Endometrial microvascular endothelial cells (primary cell): ENCODE measurements around the gene AXDND1. TPM values are rescaled to one million over a fixed set of nuclear protein-coding genes. Genes with fewer than 3 reads are reported as not detected.

ENCODE experiments used
- in situ Hi-C: cut with HindIII; loops from 2 replicates; pipeline ENCODE4 v1.10.0; 2017; ENCODE audit warnings: low sequenced_read_pairs, low pct_unique_long_range_greater_than_20kb; ENCODE audit errors: inconsistent ontology term
- total RNA-seq: library from RNA; depleted of rRNA; stranded (reverse); fragments of >200 nt; gene quantifications from one replicate; pipeline ENCODE4 v1.2.3, GENCODE V29; 2015; ENCODE audit errors: inconsistent ontology term

The AXDND1 gene
- total RNA-seq: not detected

- in situ Hi-C loops: no loop called here
Observed at GRCh38 chr1:179365342-179366092, at the start of gene AXDND1. AXDND1 (plus strand) TSS chr1:179365971; CDS start chr1:179366510, 539 bp downstream.

DNA sequence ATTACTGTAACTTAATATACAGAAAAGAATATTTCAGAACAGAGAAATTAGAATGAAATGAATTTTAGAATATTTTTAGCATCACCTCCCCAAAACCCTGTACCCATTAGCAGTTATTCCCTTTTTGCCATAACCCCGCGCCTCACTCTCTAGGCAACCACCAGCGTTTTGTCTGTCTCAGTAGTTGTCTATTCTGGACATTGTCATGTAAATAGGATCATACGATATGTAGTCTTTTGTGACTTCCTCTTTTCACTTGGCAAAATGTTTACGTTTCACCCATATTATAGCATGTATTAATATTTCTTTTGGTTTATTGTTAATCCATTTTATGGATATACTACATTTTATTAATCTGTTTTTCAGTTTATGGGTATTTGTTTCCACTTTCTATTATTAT is 47.3 kb upstream of the AXDND1 start:
- in situ Hi-C loops: no loop called here

- in situ Hi-C loops: no loop called here
Observed at GRCh38 chr1:179321533-179322216, 44.1 kb upstream of the AXDND1 start.

DNA sequence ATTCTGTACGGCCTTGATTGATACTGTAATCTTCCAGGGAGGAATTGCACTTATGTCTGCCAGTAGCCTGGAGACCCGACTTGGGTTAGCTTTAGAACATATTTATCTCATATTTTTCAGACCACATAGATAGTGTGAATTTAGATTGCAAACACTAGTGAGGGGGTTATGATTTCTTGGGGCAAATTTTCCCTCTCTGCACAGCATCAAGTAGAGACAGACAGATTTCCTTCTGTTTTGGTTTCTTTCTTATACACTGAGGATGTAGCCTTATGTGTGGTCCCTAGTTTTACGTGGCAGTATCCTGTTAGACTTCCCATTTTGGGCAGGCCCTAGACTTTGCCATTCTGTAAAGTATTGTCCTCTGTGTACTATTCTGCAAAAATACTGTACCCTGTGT is 43.2 kb upstream of the AXDND1 start:
- in situ Hi-C loops: no loop called here

DNA sequence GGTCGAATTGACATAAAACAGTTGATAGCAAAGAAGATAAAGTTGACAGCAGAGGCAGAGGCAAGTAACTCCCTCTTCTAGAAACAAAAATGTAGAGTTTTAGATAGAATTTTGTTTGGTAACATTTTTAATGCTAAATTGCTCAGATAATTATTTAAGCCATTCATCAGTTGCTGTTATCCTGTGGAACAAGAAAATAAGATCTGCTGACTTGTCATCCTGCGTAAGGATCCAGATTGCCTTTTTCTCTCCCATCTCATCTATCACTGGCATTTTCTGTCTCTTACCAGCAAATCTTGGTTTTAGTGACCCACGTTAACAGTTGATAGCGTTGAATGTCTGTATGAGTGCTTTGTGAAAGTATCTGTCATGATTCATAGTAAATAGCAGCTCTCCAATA is 42.3 kb upstream of the AXDND1 start:
- in situ Hi-C loops: no loop called here

DNA sequence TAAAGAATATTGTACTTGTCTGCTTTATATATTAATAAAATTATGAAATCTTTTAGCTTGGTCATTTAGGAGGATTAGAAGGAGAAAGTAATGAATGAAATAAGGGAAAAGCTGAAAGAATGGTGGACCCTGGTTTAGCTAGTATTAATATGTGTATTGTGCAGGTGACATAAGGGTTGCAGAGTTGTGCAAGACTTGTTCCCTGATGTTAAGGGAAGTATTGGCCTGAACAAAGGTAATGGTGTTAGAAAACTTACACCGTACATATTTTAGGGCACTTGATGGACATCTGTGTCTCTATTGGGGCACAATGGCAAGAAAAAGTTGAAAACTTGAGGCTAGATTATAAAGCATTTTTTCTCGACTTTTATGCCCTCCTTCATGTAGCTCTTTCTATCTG is 39.9 kb upstream of the AXDND1 start:
- in situ Hi-C loops: no loop called here

- in situ Hi-C loops: no loop called here
Observed at GRCh38 chr1:179326746-179327145, 39.0 kb upstream of the AXDND1 start.

- in situ Hi-C loops: no loop called here
Observed at GRCh38 chr1:179327196-179327595, 38.6 kb upstream of the AXDND1 start.

DNA sequence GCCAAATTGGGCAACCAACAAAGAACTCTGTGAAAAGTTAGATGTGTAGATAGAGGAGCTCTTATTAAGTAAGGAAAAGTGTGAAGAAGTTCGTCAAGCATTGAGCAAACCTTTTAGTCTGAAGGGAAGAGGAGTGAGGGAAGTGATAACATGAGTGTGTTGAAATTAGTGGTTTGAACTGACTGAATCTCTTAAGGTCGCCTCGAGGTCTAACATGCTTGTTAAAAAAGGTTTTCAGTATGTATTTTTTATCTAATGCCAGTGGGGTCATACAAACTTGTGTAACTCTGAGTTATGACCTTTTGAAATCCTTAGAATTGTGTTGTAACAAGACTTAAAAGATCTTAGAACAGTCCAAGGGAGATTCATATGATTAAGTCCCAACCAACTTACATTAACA is 38.1 kb upstream of the AXDND1 start:
- in situ Hi-C loops: no loop called here

DNA sequence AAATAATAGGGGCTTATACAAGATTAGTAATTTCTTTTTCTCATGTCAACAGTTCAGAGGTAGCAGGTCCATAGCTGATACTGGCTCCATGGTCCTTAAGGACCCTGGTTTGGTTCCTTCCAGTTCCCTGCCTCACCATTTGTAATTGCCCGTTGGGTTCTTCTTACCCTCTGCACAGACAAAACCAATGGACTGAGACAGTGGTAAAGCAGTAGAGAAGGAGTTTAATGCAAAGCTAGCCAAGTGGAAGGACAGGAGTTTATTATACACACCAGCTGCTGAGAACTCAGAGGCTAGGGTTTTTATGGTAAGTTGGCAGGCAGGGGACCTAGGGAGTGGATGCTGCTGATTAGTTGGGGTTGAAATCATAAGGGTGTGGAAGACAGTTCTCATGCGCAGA is 35.9 kb upstream of the AXDND1 start:
- in situ Hi-C loops: no loop called here

DNA sequence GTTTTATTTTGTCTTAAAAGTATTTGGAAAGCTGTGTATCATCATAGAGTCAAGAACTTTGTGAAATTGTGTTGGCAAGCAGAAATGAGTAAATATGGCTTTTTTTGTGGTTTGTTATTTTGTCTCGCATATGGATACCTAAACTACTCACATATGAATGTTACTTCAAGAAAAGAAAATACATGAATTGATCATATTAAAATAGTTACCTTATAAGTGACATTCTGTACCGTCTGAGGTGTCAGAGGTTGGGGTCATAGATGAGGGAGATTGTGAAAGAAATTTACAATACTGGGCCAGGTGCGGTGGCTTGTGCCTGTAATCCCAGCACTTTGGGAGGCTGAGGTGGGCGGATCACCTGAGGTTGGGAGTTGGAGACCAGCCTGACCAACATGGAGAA is 31.3 kb upstream of the AXDND1 start:
- in situ Hi-C loops: no loop called here

- in situ Hi-C loops: no loop called here
Observed at GRCh38 chr1:179337288-179337687, 28.5 kb upstream of the AXDND1 start.

DNA sequence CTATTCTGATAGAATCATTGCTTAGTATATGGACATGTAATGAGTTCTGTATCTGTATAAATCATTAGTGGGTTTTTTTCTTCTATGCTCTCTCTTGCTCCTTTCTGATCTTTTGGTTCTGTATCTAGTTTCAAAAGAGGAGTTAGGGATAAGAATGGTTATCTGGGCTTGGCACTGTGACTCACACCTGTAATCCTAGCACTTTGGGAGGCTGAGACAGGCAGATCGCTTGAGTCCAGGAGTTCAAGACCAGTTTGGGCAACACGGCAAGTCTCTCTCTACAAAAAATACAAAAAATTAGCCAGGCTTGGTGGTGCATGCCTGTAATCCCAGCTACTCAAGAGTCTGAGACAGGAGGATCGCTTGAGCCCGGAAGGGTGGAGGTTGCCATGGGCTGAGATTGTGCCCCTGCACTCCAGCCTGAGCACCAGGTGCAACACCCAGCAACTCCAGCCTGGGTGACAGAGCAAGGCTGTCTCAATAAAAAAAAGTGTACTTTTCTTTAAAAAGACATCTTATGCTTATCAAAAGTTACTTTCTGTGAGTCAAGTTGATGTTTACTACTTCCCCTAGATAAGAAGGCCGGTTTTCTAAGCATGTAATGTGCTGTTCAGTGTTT is 27.7 kb upstream of the AXDND1 start:
- in situ Hi-C loops: no loop called here

DNA sequence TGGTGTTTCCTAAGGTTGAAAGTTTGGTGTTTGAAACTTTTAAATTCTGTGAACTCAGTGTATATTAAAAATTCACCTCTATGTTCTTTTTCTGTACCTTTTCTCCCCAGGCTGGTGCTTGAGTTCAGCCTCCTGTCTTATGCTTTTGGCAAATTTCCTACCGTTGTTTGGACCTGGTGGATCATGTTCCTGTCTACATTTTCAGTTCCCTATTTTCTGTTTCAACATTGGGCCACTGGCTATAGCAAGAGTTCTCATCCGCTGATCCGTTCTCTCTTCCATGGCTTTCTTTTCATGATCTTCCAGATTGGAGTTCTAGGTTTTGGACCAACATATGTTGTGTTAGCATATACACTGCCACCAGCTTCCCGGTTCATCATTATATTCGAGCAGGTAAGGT is 24.9 kb upstream of the AXDND1 start:
- in situ Hi-C loops: no loop called here

DNA sequence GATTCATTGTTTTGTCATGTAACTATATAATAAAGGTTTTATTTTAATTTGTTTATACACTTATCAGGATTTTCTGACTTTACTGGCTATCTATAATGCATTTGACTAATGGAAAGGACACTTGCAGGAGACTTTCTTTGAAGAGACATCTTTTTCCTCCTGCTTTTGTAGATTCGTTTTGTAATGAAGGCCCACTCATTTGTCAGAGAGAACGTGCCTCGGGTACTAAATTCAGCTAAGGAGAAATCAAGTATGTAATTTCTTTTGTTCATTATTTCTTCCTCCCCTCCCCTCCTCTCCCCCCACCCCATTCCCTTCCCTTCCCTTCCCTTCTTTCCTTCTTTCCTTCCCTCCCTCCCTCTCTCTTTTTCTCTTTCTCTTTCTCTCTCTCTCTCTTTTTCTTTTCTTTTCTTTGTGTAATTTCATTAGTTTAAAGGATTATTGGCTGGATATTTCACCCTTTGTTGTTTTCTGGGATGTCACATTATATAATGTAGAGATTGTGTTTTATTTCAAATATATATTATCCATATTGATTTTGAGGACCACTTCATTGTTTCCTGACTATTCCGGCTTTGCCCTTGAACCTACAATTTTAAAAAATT is 23.7 kb upstream of the AXDND1 start:
- in situ Hi-C loops: no loop called here

DNA sequence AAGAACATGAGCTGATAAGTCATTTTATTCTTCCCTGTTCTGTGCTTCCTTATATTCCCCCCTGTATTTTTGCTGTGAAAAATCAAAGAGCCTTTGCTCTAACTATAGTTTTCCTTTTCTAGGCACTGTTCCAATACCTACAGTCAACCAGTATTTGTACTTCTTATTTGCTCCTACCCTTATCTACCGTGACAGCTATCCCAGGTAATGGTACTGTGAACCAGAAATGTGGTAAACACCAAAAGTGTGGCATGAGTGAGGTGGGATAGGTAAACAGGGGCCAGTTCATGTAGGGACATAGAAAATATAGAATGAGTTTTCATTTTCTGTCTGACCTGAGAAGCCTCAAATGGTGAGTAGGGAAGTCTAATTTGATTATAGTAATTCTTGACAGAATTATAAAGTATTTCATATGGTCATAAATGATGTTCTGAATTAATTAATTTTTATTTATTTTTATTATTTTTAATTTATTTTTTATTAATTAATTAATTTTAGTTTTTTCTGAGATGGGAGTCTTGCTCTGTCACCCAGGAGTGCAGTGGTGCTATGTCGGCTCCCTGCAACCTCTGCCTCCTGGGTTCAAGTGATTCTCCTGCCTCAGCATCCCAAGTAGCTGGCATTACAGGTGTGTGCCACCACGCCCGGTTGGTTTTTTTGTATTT is 22.9 kb upstream of the AXDND1 start:
- in situ Hi-C loops: no loop called here

GRCh38 chr1:179351281-179351680 is 14.5 kb upstream of the AXDND1 start:
- in situ Hi-C loops: no loop called here

DNA sequence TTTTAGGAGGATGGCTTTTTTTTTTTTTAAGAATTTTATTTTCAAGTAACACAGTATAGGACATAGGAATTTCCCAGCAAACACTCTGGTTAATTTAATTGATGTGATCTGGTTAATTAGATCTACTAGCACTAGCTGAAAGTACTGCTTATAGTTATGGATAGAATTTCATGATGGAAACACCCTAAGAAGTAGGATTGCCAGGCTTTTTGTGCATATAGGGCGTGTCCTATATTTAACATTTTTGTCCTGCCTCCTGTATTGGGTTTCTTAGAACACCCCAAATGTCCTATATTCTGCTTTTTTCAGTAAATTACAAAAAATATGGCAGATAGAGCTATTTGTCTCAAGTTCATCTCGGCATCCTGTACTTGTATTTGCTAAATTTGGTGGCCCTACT is 13.5 kb upstream of the AXDND1 start:
- in situ Hi-C loops: no loop called here

- in situ Hi-C loops: no loop called here
Observed at GRCh38 chr1:179353546-179353945, 12.2 kb upstream of the AXDND1 start.
